OCI-LY3 (cell line): ENCODE results near the gene GPR39.

Experiments used
- EZH2phosphoT487 ChIP-seq: fragments of 200-600 bp; shearing (Covaris generic); IDR thresholded peaks from 2 replicates; pipeline ENCODE4 v1.6.1; 2018; ENCODE audit warnings: antibody characterized with exemption, mixed run types, low read depth
- TF ChIP-seq, protein P1 (sequence below): fragments of 200-600, 300-600 bp; sonication (generic); IDR thresholded peaks from 2 replicates; pipeline ENCODE4 v1.5.1; 2014; ENCODE audit warnings: antibody characterized with exemption, low read length, low read depth

GRCh38 chr2:132604561-132604960 is 188.0 kb downstream of the GPR39 start:
- TF ChIP-seq, protein P1, sequence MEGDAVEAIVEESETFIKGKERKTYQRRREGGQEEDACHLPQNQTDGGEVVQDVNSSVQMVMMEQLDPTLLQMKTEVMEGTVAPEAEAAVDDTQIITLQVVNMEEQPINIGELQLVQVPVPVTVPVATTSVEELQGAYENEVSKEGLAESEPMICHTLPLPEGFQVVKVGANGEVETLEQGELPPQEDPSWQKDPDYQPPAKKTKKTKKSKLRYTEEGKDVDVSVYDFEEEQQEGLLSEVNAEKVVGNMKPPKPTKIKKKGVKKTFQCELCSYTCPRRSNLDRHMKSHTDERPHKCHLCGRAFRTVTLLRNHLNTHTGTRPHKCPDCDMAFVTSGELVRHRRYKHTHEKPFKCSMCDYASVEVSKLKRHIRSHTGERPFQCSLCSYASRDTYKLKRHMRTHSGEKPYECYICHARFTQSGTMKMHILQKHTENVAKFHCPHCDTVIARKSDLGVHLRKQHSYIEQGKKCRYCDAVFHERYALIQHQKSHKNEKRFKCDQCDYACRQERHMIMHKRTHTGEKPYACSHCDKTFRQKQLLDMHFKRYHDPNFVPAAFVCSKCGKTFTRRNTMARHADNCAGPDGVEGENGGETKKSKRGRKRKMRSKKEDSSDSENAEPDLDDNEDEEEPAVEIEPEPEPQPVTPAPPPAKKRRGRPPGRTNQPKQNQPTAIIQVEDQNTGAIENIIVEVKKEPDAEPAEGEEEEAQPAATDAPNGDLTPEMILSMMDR = no peak
- TF ChIP-seq EZH2phosphoT487 = no peak
